ENCODE measurements around the gene HS3ST2.

The HS3ST2 gene

DNA sequence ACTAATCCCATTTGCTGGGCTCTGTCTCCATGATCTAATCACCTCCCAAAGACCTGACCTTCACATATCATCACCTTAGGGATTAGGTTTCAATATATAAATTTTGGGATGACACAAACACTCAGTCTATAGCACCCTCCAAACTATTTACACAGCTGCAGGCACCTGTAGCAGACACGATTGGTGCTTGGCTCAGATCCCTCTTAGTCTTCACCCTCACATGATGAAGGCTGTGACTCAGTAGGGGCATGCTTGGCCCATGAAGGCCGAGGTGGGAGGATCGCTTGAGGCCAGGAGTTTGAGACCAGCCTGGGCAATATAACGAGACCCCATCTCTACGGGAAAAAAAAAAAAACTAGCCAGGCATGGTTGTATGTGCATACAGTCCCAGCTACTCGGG lies 73.5 kb downstream of the HS3ST2 start:
- Histone ChIP-seq H3K36me3 (ENCODE audit: low read length) (no peaks in the 10 kb centered on the region), H3K27ac (ENCODE audit: low read depth, low read length) (no peak overlapping the region), H3K9me2 (replicated peaks; ENCODE audit: insufficient read depth, low read length) (no peaks in the 10 kb centered on the region), H3K27me3 (ENCODE audit: low read length) (no peaks in the 10 kb centered on the region), H2AFZ (ENCODE audit: low read depth, low read length, severe bottlenecking) (no peak overlapping the region), H3K9ac (ENCODE audit: low read length) (no peak overlapping the region), H3F3A (ENCODE audit: insufficient read depth) (no peaks in the 10 kb centered on the region), H3K4me3 (ENCODE audit: insufficient read depth, low read length, poor library complexity, severe bottlenecking) (no peak overlapping the region), H4K20me1 (ENCODE audit: low read depth, low read length) (no peaks in the 10 kb centered on the region), H3K4me2 (ENCODE audit: low read depth, low read length, poor library complexity, severe bottlenecking) (no peak overlapping the region), H3K9me3 (ENCODE audit: insufficient read depth, low read length) (no peaks in the 10 kb centered on the region), H3K79me2 (ENCODE audit: insufficient read depth, low read length) (no peaks in the 10 kb centered on the region)
- TF ChIP-seq EZH2phosphoT487 (conservative IDR thresholded peaks at IDR 0.05; ENCODE audit: low read length): no peak
- TF ChIP-seq, protein P1, sequence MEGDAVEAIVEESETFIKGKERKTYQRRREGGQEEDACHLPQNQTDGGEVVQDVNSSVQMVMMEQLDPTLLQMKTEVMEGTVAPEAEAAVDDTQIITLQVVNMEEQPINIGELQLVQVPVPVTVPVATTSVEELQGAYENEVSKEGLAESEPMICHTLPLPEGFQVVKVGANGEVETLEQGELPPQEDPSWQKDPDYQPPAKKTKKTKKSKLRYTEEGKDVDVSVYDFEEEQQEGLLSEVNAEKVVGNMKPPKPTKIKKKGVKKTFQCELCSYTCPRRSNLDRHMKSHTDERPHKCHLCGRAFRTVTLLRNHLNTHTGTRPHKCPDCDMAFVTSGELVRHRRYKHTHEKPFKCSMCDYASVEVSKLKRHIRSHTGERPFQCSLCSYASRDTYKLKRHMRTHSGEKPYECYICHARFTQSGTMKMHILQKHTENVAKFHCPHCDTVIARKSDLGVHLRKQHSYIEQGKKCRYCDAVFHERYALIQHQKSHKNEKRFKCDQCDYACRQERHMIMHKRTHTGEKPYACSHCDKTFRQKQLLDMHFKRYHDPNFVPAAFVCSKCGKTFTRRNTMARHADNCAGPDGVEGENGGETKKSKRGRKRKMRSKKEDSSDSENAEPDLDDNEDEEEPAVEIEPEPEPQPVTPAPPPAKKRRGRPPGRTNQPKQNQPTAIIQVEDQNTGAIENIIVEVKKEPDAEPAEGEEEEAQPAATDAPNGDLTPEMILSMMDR (IDR thresholded peaks at IDR 0.05; ENCODE audit: insufficient read depth, low read length, poor library complexity, severe bottlenecking): no peak

DNA sequence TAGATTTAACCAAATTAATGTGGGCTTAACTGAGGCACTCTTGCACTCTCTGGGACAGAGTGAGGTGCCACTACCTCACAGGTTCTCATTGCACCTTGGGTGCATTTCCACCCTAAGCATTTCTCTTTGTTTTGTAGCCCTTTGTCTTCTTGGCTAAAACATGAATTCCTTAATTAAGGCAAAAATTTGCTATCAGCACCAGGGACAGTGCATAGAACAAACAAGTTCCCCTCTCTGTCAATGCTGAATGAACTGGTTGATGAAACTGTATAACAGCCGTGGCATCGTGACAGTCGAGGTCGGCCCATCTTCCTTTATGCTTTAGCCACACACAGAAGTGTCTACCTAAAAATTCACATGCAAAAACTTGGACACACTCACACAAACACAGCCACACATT lies 74.8 kb downstream of the HS3ST2 start:
- Histone ChIP-seq H3K9me2 (replicated peaks; ENCODE audit: insufficient read depth, low read length) (no peaks in the 10 kb centered on the region), H4K20me1 (ENCODE audit: low read depth, low read length) (no peaks in the 10 kb centered on the region)
- TF ChIP-seq, protein P1 (IDR thresholded peaks at IDR 0.05; ENCODE audit: insufficient read depth, low read length, poor library complexity, severe bottlenecking): no peak
- no peak for TF ChIP-seq EZH2phosphoT487 (conservative IDR thresholded peaks at IDR 0.05; ENCODE audit: low read length)

DNA sequence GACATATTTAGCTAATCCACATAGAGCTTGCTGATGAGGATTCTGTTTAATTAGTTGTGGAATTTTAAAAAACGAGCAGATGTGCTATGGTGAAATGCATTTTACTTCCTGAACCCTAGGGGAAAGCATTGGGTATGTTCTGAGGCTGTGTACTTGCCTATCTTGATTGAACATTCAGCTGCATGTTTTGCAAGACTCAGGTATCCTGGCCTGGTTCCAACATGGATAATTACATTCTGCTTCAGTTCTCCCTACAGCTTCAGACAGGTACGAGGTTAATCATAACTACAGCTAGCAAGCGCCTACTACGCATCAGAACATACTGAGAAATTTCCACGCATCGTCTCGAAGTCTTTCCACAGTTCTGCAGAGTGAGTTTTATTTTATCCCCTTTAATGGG lies 77.0 kb downstream of the HS3ST2 start:
- Histone ChIP-seq H3K36me3 (ENCODE audit: low read length) (no peaks in the 10 kb centered on the region), H4K20me1 (ENCODE audit: low read depth, low read length) (no peaks in the 10 kb centered on the region), H3K27me3 (ENCODE audit: low read length) (no peaks in the 10 kb centered on the region), H2AFZ (ENCODE audit: low read depth, low read length, severe bottlenecking) (no peak overlapping the region), H3K27ac (ENCODE audit: low read depth, low read length) (no peak overlapping the region), H3K9me3 (ENCODE audit: insufficient read depth, low read length) (no peaks in the 10 kb centered on the region), H3K4me3 (ENCODE audit: insufficient read depth, low read length, poor library complexity, severe bottlenecking) (no peak overlapping the region), H3F3A (ENCODE audit: insufficient read depth) (no peaks in the 10 kb centered on the region), H3K79me2 (ENCODE audit: insufficient read depth, low read length) (no peaks in the 10 kb centered on the region), H3K9me2 (replicated peaks; ENCODE audit: insufficient read depth, low read length) (no peaks in the 10 kb centered on the region), H3K9ac (ENCODE audit: low read length) (no peak overlapping the region), H3K4me2 (ENCODE audit: low read depth, low read length, poor library complexity, severe bottlenecking) (no peak overlapping the region)
- no peak for TF ChIP-seq EZH2phosphoT487 (conservative IDR thresholded peaks at IDR 0.05; ENCODE audit: low read length)
- TF ChIP-seq, protein P1 (IDR thresholded peaks at IDR 0.05; ENCODE audit: insufficient read depth, low read length, poor library complexity, severe bottlenecking): no peak

More for the DNA sequence above, 74.8 kb downstream of the HS3ST2 start:
- no peaks in the 10 kb centered on the region for H3F3A ChIP-seq (ENCODE audit: insufficient read depth)
- H3K79me2 ChIP-seq (ENCODE audit: insufficient read depth, low read length): no peaks in the 10 kb centered on the region
- H3K36me3 ChIP-seq (ENCODE audit: low read length): no peaks in the 10 kb centered on the region
- no peak overlapping the region for H3K4me3 ChIP-seq (ENCODE audit: insufficient read depth, low read length, poor library complexity, severe bottlenecking)
- H3K4me2 ChIP-seq (ENCODE audit: low read depth, low read length, poor library complexity, severe bottlenecking): no peak overlapping the region
- H3K9ac ChIP-seq (ENCODE audit: low read length): no peak overlapping the region
- no peak overlapping the region for H2AFZ ChIP-seq (ENCODE audit: low read depth, low read length, severe bottlenecking)
- no peaks in the 10 kb centered on the region for H3K27me3 ChIP-seq (ENCODE audit: low read length)
- no peak overlapping the region for H3K27ac ChIP-seq (ENCODE audit: low read depth, low read length)
- H3K9me3 ChIP-seq (ENCODE audit: insufficient read depth, low read length): no peaks in the 10 kb centered on the region
